Stimulated activated CD4-positive, alpha-beta T cell treated with anti-CD3 and anti-CD28 coated beads, Interleukin-4, amount 100 ng/mL, for 1 hour (primary cell): ENCODE results near the gene HES2.
"Not testable (repeated sequence)": the region's sequence is repeated elsewhere in the genome, so short reads cannot be mapped to it uniquely, and the experiment has no call there.

Experiments used
- DNase-seq: peaks from one replicate; pipeline ENCODE4 v3.0.0-alpha.2; 2020

The HES2 gene

DNA sequence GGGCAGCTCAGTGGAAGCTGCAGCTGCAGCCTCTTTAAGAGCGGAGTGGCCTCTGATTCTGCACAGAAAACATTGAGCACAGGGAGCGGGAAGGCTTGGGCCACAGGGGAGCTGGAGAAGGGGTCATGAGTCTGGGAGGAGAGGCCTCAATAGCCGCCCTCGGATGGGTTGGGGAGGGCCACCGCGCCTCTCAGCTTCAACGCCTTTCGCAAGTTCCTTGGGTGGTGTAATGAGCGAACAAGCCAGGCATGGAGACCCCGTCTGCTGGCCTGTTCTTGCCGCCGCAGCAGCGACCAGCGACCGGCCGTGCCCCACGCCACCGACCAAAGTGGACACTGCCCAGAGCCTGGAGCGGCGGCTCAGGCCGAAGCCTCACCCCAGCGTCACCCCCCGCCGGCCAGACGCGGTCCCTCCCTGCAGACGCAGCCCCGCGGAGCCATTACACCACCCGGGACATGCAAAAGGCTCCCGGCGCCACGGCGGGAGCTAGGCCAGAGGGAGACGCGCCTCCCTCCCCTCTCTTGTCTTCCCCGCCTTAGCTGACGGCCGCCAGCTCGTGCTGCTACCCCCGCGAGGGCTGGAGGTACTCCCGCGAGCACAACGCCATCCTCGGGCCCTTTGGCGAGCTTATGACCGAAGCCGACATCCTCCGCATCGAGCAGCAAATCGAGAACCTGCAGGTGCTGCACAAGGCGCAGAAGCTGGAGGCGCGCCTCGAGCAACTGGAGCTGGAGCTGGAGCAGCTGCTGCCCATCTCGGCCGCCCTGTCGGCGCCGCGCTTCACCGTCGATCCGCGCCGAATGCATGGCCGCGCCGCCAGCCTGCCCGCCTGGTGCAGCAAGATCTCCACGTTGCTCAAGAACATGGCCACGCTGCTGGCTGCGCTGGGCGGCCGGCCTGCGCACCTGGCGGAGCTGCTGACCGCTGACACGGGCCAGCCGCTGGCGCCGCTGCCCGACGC, 34.5 kb upstream of the HES2 start:
- DNase-seq = not testable (repeated sequence)

GRCh38 chr1:6450943-6451373, 31.2 kb upstream of the HES2 start:
- DNase-seq = no peak

- DNase-seq = not testable (repeated sequence)
These were observed 30.8 kb upstream of the HES2 start for GRCh38 chr1:6450486-6450885.

DNA sequence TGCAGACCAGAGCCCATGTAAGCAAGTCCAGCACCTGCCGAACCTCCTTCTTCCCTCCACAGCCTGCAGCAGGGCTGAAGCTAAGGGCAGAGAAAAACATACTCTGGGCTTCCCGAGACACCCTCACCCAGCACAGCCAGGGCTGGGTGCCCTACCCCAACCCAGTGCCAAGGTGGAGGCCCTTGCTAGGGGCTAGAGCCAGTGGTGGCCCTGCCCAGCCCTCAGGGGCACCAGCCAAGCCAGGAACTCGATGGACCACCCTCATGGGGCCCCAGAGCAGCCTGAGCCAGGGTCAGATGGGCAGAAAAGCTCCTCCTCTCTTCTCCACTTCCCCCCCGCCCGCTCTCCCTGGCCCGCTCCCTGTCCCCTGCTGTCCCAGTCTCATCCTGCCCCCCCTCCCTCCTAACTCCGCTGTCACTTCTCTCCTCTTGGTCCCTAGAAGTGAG, 30.3 kb upstream of the HES2 start:
- no peak for DNase-seq

- peak; percentile 42 for DNase-seq
These were observed 29.3 kb upstream of the HES2 start for GRCh38 chr1:6448749-6449631.

DNA sequence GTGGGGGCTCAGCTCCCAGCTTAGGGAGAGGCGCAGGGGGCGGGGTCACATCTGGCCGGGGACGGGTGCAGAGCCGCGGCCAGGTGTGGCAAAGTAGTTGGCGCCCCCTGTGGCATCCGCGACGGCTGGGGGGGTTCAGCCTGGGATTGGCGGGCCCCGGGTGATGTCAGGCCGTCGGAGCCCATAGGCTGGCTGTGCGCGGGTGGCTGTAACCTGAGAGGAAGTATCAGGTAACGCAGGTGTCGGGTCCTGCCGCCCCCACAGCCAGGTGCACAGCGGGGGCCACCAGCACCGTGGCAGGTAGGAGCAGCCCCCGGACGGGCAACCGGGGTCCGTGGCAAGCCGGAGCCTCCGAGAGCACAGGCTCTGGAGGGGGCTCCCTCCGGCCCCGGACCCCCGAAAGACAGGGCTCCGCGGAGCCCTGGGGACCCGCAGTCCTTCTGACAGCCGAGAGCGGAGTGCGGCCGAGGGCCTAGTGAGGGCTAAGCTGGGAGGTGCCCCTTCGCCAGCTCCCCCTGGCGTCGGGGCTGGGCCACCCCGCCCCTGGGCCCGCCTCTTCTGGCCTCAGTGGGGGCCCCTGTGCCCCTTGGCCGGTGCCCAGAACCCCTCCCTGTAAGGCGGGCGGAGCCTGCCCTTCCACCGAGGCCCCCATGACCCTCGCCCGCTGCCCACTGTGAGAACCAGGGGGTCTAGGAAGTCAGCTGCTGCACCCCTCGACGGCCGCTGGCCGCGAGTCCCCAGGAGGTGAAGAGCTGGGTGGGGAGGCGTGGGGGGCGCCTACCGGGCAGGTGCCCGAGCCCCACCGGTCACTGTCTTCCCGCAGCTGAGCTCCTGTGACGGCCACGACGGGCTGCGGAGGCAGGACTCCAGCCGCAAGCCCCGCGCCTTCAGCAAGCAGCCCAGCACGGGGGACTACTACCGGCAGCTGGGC, 28.4 kb upstream of the HES2 start:
- DNase-seq = peak; percentile 45

DNA sequence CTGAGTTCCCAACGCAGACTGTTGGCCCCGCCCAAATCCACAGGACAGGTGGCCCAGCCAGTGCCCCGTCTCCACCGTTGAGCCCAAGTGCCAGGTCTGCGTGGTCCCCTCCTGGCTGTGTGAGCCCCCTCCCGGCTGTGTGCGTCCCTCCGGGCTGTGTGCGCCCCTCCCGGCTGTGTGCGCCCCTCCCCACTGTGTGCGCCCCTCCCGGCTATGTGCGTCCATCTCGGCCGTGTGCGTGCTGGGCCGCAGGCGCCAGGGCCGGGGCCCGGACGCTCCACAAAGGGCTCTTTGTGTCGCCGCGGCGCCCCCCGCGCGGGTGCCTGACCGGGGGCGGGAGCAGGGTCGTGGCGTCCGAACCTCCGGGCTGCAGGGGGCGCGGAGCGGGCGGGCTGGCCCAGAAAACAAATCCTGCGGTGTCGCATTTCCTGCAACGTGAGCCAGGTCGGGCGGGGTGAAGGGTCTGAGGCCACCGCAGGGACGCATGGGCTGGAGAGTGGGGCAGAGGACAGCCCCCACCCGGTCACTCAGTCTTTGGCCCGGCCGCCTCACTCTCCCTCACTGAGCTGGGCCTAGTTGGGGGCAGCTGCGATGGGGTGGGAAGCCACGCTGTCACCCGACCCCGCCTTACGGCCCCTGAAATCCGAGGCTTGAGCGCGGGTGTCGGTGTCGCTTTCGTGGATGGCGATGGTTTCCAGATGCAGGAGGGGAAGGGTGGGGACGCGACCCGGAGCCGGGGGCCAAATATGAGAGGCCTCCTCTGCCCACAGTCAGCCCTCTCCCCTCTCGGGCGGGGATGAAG, 27.5 kb upstream of the HES2 start:
- DNase-seq = no peak

GRCh38 chr1:6446665-6447015, 26.9 kb upstream of the HES2 start:
- DNase-seq = no peak

GRCh38 chr1:6445929-6446328, 26.2 kb upstream of the HES2 start:
- not testable (repeated sequence) for DNase-seq

- DNase-seq = peak; percentile 45
These were observed 25.5 kb upstream of the HES2 start for GRCh38 chr1:6445062-6445763.

- no peak for DNase-seq
These were observed 24.7 kb upstream of the HES2 start for GRCh38 chr1:6444377-6444776.

DNA sequence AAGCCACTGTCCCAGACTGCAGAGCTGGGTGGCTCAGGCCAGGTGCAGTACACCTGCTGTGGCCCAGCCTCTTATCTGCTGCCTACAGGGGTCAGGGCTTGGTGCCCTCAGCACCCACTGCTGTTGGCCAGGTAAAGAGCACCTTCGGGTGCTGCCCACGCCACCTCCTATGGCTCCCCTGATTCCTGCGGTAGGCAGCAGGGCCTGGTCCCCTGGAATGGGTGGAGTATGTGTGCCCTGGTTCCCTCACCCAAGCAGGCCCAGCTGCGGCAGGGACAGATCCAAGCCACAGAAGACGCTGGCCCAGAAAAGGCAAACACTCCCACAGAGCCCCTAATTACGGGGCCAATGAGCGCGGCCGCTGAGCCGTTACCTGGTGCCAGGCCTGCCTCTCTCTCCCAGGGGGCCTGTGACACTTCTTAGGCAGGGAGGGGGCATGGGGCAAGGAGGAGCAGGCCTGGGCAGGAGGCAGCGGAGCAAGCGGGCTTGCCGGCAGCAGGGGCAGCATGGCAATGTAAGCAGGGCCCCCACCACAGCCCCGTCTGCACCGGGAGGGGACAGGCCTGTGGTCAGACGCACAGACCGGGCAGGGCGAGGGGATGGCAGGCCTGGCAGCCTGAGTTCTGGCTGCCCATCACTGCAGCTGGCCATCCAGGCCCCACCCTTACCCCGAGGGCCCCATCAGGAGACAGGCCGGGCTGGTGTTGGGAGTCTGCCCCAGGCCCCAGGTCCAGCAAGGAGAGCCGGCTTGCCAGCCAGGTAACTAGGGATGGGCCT, 23.8 kb upstream of the HES2 start:
- DNase-seq = no peak

GRCh38 chr1:6441586-6441985, 21.9 kb upstream of the HES2 start:
- no peak for DNase-seq

DNA sequence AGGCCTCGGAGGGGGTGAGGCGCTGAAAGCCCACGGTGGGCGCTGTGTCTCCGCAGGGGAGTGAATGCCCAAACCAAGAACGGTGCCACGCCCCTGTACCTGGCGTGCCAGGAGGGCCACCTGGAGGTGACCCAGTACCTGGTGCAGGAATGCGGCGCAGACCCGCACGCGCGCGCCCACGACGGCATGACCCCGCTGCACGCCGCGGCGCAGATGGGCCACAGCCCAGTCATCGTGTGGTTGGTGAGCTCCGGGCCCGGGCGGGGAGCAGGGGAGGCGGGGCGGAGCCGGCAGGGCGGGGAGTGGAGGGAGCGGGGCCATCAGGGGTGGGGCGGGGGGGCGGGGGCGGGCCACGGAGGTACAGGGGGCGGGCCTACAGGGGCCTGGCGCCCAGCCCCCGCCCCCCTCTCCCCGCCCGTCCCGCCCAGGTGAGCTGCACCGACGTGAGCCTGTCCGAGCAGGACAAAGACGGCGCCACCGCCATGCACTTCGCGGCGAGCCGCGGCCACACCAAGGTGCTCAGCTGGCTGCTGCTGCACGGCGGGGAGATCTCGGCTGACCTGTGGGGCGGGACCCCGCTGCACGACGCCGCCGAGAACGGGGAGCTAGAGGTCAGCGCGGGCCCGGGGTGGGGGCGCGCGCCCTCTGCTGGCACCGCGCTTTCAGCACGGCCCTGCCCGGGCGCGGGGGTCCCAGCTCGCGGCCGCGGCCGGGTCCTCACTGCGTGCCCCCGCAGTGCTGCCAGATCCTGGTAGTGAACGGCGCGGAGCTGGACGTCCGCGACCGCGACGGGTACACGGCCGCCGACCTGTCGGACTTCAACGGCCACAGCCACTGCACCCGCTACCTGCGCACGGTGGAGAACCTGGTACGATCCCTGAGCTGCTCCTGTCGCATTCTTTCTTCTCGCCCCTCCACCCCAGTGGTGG, 20.7 kb upstream of the HES2 start:
- DNase-seq = peak; percentile 75

DNA sequence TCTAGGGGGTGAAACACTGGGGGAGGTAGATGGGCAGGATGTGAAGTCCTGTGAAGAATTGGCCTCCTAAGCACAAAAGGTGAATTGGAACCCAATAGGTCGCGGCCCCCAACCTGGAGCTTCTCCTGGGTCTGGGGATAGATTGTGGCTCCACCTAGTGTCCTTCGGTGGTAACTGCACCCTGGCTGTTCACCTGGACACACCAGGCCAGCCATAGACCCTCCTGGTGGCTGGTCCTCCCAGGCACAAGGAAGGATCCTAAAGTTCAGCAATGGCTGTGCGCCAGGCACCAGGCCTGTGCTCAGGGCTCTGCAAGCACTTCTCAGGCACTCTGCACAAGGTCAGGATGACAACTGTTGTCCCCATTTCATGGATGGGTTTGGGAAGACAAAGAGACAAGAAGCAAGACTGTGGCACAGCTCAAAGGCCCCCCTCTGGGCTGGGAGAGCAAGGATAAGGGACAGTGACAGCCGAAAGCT, 18.4 kb upstream of the HES2 start:
- peak; percentile 71 for DNase-seq

- DNase-seq = not testable (repeated sequence)
These were observed 17.4 kb upstream of the HES2 start for GRCh38 chr1:6437012-6437700.

- DNase-seq = not testable (repeated sequence)
These were observed 16.6 kb upstream of the HES2 start for GRCh38 chr1:6436277-6436676.

- no peak for DNase-seq
These were observed 15.8 kb upstream of the HES2 start for GRCh38 chr1:6435547-6435946.
